Medulla oblongata (tissue), 1 donor: Measurements from ENCODE around the gene CAMSAP2.
A peak's percentile ranks its signal among the peaks of the same experiment; 100 is the strongest.

ENCODE experiments used
- DNase-seq: peaks from one replicate; pipeline ENCODE4 v3.0.0-alpha.2; 2015; ENCODE audit errors: extremely low spot score

The CAMSAP2 gene

GRCh38 chr1:200877010-200877409 lies 138.3 kb downstream of the CAMSAP2 start:
- DNase-seq: no peak

GRCh38 chr1:200877839-200878551 lies 139.3 kb downstream of the CAMSAP2 start:
- DNase-seq: no peak

GRCh38 chr1:200880212-200880611 lies 141.5 kb downstream of the CAMSAP2 start:
- DNase-seq: no peak

GRCh38 chr1:200883118-200883517 lies 144.4 kb downstream of the CAMSAP2 start:
- DNase-seq: no peak

- DNase-seq: no peak
These were observed 147.1 kb downstream of the CAMSAP2 start for GRCh38 chr1:200885623-200886402.

- no peak for DNase-seq
These were observed 147.9 kb downstream of the CAMSAP2 start for GRCh38 chr1:200886594-200886993.

- no peak for DNase-seq
These were observed 148.3 kb downstream of the CAMSAP2 start for GRCh38 chr1:200887036-200887435.

GRCh38 chr1:200887772-200888348 lies 149.2 kb downstream of the CAMSAP2 start:
- no peak for DNase-seq

- DNase-seq: no peak
These were observed 149.7 kb downstream of the CAMSAP2 start for GRCh38 chr1:200888349-200888838.

- no peak for DNase-seq
These were observed 150.9 kb downstream of the CAMSAP2 start for GRCh38 chr1:200889571-200889970.

GRCh38 chr1:200890027-200890426 lies 151.3 kb downstream of the CAMSAP2 start:
- no peak for DNase-seq

- peak; percentile 23 for DNase-seq
These were observed 152.4 kb downstream of the CAMSAP2 start for GRCh38 chr1:200890818-200891773.

- no peak for DNase-seq
These were observed 153.1 kb downstream of the CAMSAP2 start for GRCh38 chr1:200891774-200892157.

GRCh38 chr1:200892546-200892945 lies 153.9 kb downstream of the CAMSAP2 start:
- DNase-seq: no peak

GRCh38 chr1:200892958-200893357 lies 154.3 kb downstream of the CAMSAP2 start:
- no peak for DNase-seq

GRCh38 chr1:200893411-200893901 lies 154.8 kb downstream of the CAMSAP2 start:
- DNase-seq: no peak

GRCh38 chr1:200894712-200895442 lies 156.2 kb downstream of the CAMSAP2 start, which contains the start of gene INAVA:
TSS of gene INAVA (plus strand) at chr1:200894900. CDS start at chr1:200898401, 3,501 bp downstream.
- no peak for DNase-seq

GRCh38 chr1:200895443-200895789 lies 156.7 kb downstream of the CAMSAP2 start:
- no peak for DNase-seq

- no peak for DNase-seq
These were observed 157.3 kb downstream of the CAMSAP2 start for GRCh38 chr1:200895801-200896530.
